ENCODE results near the gene LCNL1. TPM values are rescaled to one million over a fixed set of nuclear protein-coding genes. Genes with fewer than 3 reads are reported as not detected.

The LCNL1 gene
- total RNA-seq, 1 donor from 2014 or later, result 0.45 TPM

GRCh38 chr9:136984464-136985026, 1.8 kb downstream of the LCNL1 start:
- H3K4me3 Mint-ChIP-seq (ENCODE audit: unreplicated experiment), result no peak overlapping the region
- peaks cover 21% of the 10 kb centered on the region for H3K27me3 ChIP-seq (ENCODE audit: insufficient read depth, low read length)
- H3K4me1 Mint-ChIP-seq (ENCODE audit: low read depth, unreplicated experiment), result no peaks in the 10 kb centered on the region
- H2AFZ ChIP-seq (ENCODE audit: low read depth, low read length), result no peak overlapping the region
- no peaks in the 10 kb centered on the region for H4K20me1 ChIP-seq (ENCODE audit: insufficient read depth, low read length)
- H3K9me3 ChIP-seq (ENCODE audit: insufficient read depth, low read depth, low read length), result no peaks in the 10 kb centered on the region
- H3K36me3 ChIP-seq (ENCODE audit: insufficient read depth, low read length), result no peaks in the 10 kb centered on the region
- no peak overlapping the region for H3K27ac Mint-ChIP-seq (ENCODE audit: unreplicated experiment)
- no peak overlapping the region for H3K4me3 ChIP-seq (ENCODE audit: insufficient read depth, low read depth, low read length)
- H3K79me2 ChIP-seq (ENCODE audit: insufficient read depth, low read length), result no peaks in the 10 kb centered on the region
- no peaks in the 10 kb centered on the region for H3K4me1 ChIP-seq (ENCODE audit: insufficient read depth, low read length)
- TF ChIP-seq EZH2 (IDR thresholded peaks at IDR 0.05; ENCODE audit: insufficient read depth, low read length) (no peak), CTCF (IDR thresholded peaks at IDR 0.05; ENCODE audit: insufficient read depth, low read depth, low read length) (no peak)
- DNase-seq (ENCODE audit: low read depth) (no peak), FAIRE-seq (no peak)
- H3K27ac ChIP-seq (ENCODE audit: low read depth, low read length), result no peak overlapping the region
- no peak overlapping the region for H3K4me2 ChIP-seq (ENCODE audit: low read length)
- H3K27me3 Mint-ChIP-seq (ENCODE audit: low read depth, unreplicated experiment), result peaks cover 37% of the 10 kb centered on the region
- H3K36me3 Mint-ChIP-seq (ENCODE audit: low read depth, unreplicated experiment), result peaks cover 5% of the 10 kb centered on the region
- no peaks in the 10 kb centered on the region for H3K9me3 Mint-ChIP-seq (ENCODE audit: unreplicated experiment)
- no peak overlapping the region for H3K9ac ChIP-seq (ENCODE audit: low read length)

GRCh38 chr9:136985027-136985602, 2.3 kb downstream of the LCNL1 start:
- Histone ChIP-seq H3K4me1 (ENCODE audit: insufficient read depth, low read length) (no peaks in the 10 kb centered on the region), H3K4me3 (ENCODE audit: insufficient read depth, low read depth, low read length) (no peak overlapping the region), H3K79me2 (ENCODE audit: insufficient read depth, low read length) (no peaks in the 10 kb centered on the region), H3K4me2 (ENCODE audit: low read length) (no peak overlapping the region), H3K9ac (ENCODE audit: low read length) (no peak overlapping the region), H2AFZ (ENCODE audit: low read depth, low read length) (no peak overlapping the region), H3K36me3 (ENCODE audit: insufficient read depth, low read length) (no peaks in the 10 kb centered on the region), H4K20me1 (ENCODE audit: insufficient read depth, low read length) (no peaks in the 10 kb centered on the region), H3K9me3 (ENCODE audit: insufficient read depth, low read depth, low read length) (no peaks in the 10 kb centered on the region), H3K27ac (ENCODE audit: low read depth, low read length) (no peak overlapping the region), H3K27me3 (ENCODE audit: insufficient read depth, low read length) (peaks cover 21% of the 10 kb centered on the region)
- peaks cover 39% of the 10 kb centered on the region for H3K27me3 Mint-ChIP-seq (ENCODE audit: low read depth, unreplicated experiment)
- peaks cover 5% of the 10 kb centered on the region for H3K36me3 Mint-ChIP-seq (ENCODE audit: low read depth, unreplicated experiment)
- FAIRE-seq (no peak), DNase-seq (ENCODE audit: low read depth) (no peak)
- no peak overlapping the region for H3K4me3 Mint-ChIP-seq (ENCODE audit: unreplicated experiment)
- no peaks in the 10 kb centered on the region for H3K9me3 Mint-ChIP-seq (ENCODE audit: unreplicated experiment)
- TF ChIP-seq EZH2 (IDR thresholded peaks at IDR 0.05; ENCODE audit: insufficient read depth, low read length), result peak; percentile 97
- no peak for TF ChIP-seq CTCF (IDR thresholded peaks at IDR 0.05; ENCODE audit: insufficient read depth, low read depth, low read length)
- H3K27ac Mint-ChIP-seq (ENCODE audit: unreplicated experiment), result no peak overlapping the region
- no peaks in the 10 kb centered on the region for H3K4me1 Mint-ChIP-seq (ENCODE audit: low read depth, unreplicated experiment)

GRCh38 chr9:136985853-136986252, 3.1 kb downstream of the LCNL1 start:
- no peak overlapping the region for H2AFZ ChIP-seq (ENCODE audit: low read depth, low read length)
- H3K27me3 ChIP-seq (ENCODE audit: insufficient read depth, low read length), result peaks cover 21% of the 10 kb centered on the region
- no peak overlapping the region for H3K27ac Mint-ChIP-seq (ENCODE audit: unreplicated experiment)
- peaks cover 41% of the 10 kb centered on the region for H3K27me3 Mint-ChIP-seq (ENCODE audit: low read depth, unreplicated experiment)
- H3K4me3 Mint-ChIP-seq (ENCODE audit: unreplicated experiment), result no peak overlapping the region
- H3K36me3 Mint-ChIP-seq (ENCODE audit: low read depth, unreplicated experiment), result peaks cover 5% of the 10 kb centered on the region
- H3K27ac ChIP-seq (ENCODE audit: low read depth, low read length), result no peak overlapping the region
- H3K4me2 ChIP-seq (ENCODE audit: low read length), result no peak overlapping the region
- no peaks in the 10 kb centered on the region for H4K20me1 ChIP-seq (ENCODE audit: insufficient read depth, low read length)
- H3K4me1 ChIP-seq (ENCODE audit: insufficient read depth, low read length), result no peaks in the 10 kb centered on the region
- peaks cover 6% of the 10 kb centered on the region for H3K9me3 ChIP-seq (ENCODE audit: insufficient read depth, low read depth, low read length)
- H3K79me2 ChIP-seq (ENCODE audit: insufficient read depth, low read length), result no peaks in the 10 kb centered on the region
- H3K4me1 Mint-ChIP-seq (ENCODE audit: low read depth, unreplicated experiment), result no peaks in the 10 kb centered on the region
- H3K36me3 ChIP-seq (ENCODE audit: insufficient read depth, low read length), result no peaks in the 10 kb centered on the region
- DNase-seq (ENCODE audit: low read depth) (no peak), FAIRE-seq (no peak)
- H3K9ac ChIP-seq (ENCODE audit: low read length), result no peak overlapping the region
- no peak overlapping the region for H3K4me3 ChIP-seq (ENCODE audit: insufficient read depth, low read depth, low read length)
- H3K9me3 Mint-ChIP-seq (ENCODE audit: unreplicated experiment), result peaks cover 5% of the 10 kb centered on the region
- TF ChIP-seq CTCF (IDR thresholded peaks at IDR 0.05; ENCODE audit: insufficient read depth, low read depth, low read length) (no peak), EZH2 (IDR thresholded peaks at IDR 0.05; ENCODE audit: insufficient read depth, low read length) (no peak)

Data from astrocyte (in vitro differentiated cells and primary cell).